Muscle layer of duodenum (tissue), 2 donors: ENCODE measurements around the gene CARD11.

Source experiments
- H3K27ac ChIP-seq: one replicate; pipeline ENCODE4 v1.7.0; 2013; ENCODE audit warnings: mild to moderate bottlenecking, low read length
- H3K27me3 ChIP-seq: one replicate; pipeline ENCODE4 v1.7.0; 2013; ENCODE audit warnings: low read depth, mild to moderate bottlenecking, control low read depth, low read length
- H3K36me3 ChIP-seq, 2 donors: one replicate each; pipeline ENCODE4 v1.7.0; 2013; ENCODE audit warnings: low read length in 2 of 2, control low read depth in 1 of 2, mild to moderate bottlenecking in 1 of 2; ENCODE audit not compliant: insufficient read depth in 2 of 2, control insufficient read depth in 1 of 2
- H3K4me1 ChIP-seq, 2 donors: one replicate each; pipeline ENCODE4 v1.7.0; 2013; ENCODE audit warnings: low read length in 2 of 2, mild to moderate bottlenecking in 2 of 2, control low read depth in 1 of 2, moderate library complexity in 1 of 2; ENCODE audit not compliant: insufficient read depth in 2 of 2, control insufficient read depth in 1 of 2
- H3K4me3 ChIP-seq, 2 donors: one replicate each; pipeline ENCODE4 v1.7.0; 2013; ENCODE audit warnings: low read length in 2 of 2, low read depth in 1 of 2, mild to moderate bottlenecking in 1 of 2
- H3K9me3 ChIP-seq, 2 donors: one replicate each; pipeline ENCODE4 v1.7.0; 2013; ENCODE audit warnings: low read length in 2 of 2, control low read depth in 1 of 2, mild to moderate bottlenecking in 1 of 2; ENCODE audit not compliant: control insufficient read depth in 1 of 2
- donor health status: healthy.

CARD11 gene

DNA sequence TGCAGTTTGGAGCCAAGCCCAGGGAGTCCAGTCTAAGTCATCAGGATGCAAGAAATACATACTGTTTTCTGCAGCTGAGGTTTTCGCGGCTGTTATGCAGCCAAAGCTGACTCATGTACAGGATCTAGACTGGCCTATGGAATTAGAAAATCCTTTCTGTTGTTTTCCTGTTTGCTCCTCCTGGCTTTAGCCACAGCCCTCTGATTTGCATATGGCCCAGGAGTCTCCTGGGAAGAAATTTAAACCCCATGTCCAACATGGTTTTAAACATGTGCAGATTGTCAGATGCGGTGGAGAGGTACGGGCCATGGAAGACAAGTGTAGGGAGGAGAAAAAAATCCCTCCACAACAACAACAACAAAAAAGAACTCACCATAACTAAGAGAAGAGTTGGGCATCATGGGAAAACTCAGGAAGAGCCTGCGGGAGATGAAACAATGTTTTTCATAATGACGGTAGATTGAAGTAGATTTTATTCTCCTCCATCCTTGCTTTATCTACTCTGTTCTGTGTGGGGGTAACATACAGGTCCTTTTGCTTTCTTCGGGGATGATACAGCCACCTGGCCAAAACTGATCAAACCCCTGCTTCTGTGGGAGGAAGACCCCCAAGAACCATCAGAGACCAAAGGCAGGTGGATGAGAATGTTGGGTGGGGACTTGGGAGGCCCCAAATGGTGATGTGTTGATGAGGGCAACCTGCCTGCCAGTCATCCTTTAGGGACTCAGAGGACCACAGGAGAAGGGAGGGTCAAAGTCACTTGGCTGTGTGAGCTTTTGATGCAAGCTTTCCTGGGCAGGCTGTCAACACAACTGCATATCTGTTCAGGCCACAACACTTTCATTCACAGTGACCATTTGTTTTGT lies 169.7 kb downstream of the CARD11 start:
- no peaks in the 10 kb centered on the region for H3K4me1 ChIP-seq
- no peak overlapping the region for H3K4me3 ChIP-seq
- no peaks in the 10 kb centered on the region for H3K27me3 ChIP-seq
- no peaks in the 10 kb centered on the region for H3K9me3 ChIP-seq
- no peak overlapping the region for H3K27ac ChIP-seq
- H3K36me3 ChIP-seq, result no peaks in the 10 kb centered on the region

DNA sequence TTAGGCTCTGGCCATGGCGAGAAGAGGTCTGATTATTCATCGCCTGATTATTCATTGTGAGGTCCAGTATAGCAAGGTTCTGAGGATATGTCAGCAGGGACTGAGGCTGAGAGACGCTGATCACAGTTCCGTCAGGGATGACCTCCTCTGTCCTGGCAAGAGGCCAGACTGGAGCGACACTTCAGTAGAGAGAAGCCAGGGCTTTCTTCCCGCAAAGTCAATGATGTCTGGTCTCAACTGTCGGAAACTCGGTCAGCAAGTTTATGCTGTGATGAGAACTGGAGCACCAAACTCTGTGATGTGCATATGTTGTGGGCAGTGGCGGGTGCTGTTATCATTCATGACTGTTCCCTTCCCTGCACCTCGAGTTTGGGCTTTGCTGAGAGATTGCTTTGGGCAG lies 170.5 kb downstream of the CARD11 start:
- H3K4me3 ChIP-seq, result no peak overlapping the region
- H3K36me3 ChIP-seq, result no peaks in the 10 kb centered on the region
- no peak overlapping the region for H3K27ac ChIP-seq
- no peaks in the 10 kb centered on the region for H3K27me3 ChIP-seq
- no peaks in the 10 kb centered on the region for H3K9me3 ChIP-seq
- no peaks in the 10 kb centered on the region for H3K4me1 ChIP-seq

DNA sequence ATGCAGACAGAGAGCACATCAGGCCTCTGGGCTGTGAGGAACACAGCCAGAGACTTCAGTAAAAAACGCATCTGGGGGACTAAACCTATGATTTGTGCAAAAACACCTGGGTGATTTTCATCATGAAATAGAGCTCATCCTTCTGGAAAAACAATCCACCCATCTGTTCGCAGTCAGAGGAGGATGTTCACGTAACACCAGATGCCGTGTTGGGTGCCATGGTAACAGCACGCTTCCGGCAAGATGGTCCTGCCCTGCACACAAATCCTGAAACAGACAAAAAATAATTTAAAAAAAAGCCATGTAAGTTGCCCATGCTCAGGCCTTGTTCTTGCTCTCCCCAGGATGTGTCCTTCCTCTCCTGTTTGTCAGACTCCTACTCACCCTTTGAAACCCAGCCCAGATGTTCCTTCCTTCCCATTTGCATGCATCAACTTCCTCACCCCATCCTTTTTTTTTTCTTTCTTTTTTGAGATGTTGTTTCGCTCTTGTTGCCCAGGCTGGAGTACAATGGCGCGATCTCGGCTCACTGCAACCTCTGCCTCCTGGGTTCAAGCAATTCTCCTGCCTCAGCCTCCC lies 171.3 kb downstream of the CARD11 start:
- H3K4me3 ChIP-seq, result no peak overlapping the region
- H3K27me3 ChIP-seq, result no peaks in the 10 kb centered on the region
- no peak overlapping the region for H3K27ac ChIP-seq
- no peaks in the 10 kb centered on the region for H3K4me1 ChIP-seq
- H3K9me3 ChIP-seq, result no peaks in the 10 kb centered on the region
- H3K36me3 ChIP-seq, result no peaks in the 10 kb centered on the region

- Histone ChIP-seq H3K9me3 (no peaks in the 10 kb centered on the region), H3K27ac (no peak overlapping the region), H3K4me3 (peak overlapping the region in 1 of 2 donors; percentile 6), H3K36me3 (no peaks in the 10 kb centered on the region), H3K4me1 (no peaks in the 10 kb centered on the region), H3K27me3 (no peaks in the 10 kb centered on the region)
Measured at GRCh38 chr7:2870471-2870931, 173.2 kb downstream of the CARD11 start.

- Histone ChIP-seq H3K9me3 (no peaks in the 10 kb centered on the region), H3K27ac (no peak overlapping the region), H3K36me3 (no peaks in the 10 kb centered on the region), H3K4me1 (no peaks in the 10 kb centered on the region), H3K27me3 (no peaks in the 10 kb centered on the region), H3K4me3 (peak overlapping the region in 1 of 2 donors; percentile 6)
Measured at GRCh38 chr7:2869981-2870380, 173.7 kb downstream of the CARD11 start.

GRCh38 chr7:2866601-2867000 lies 177.1 kb downstream of the CARD11 start:
- H3K9me3 ChIP-seq, result no peaks in the 10 kb centered on the region
- H3K27ac ChIP-seq, result no peak overlapping the region
- no peaks in the 10 kb centered on the region for H3K36me3 ChIP-seq
- no peak overlapping the region for H3K4me3 ChIP-seq
- peaks cover 7 to 12% of the 10 kb centered on the region in 2 donors for H3K4me1 ChIP-seq
- H3K27me3 ChIP-seq, result no peaks in the 10 kb centered on the region

DNA sequence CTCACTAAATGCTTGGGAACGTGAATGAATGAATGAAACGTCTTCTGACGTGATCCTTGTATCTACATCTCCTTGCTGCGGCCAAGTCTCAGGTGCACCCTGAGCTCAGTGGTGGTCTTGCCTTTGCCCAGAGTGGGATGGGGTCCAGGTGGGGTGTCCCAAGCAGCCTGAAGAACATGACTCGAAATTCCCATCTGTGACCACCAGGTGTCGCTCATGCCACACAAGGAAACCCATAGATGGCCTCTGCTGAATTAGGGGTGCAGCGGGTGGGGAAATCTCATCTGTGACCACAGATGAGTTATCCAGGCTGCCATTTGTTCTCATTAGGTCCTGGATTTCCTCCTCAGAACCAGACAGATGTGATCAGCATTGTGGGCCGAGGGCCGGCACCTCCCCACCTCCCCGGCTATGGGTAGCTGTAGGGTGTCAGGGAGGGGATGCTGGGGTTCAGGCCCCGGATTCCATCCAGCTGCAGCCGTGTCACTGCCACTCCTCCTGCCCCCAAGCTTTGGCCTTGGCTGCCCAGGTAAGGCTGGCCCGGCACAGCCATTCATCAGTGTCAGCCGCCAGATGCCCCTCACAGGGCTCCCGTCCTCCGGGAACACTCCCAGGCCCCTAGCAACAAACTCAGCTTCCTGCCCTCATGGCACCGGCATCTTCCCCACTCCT lies 178.5 kb downstream of the CARD11 start:
- Histone ChIP-seq H3K27ac (no peak overlapping the region), H3K36me3 (no peaks in the 10 kb centered on the region), H3K9me3 (no peaks in the 10 kb centered on the region), H3K4me1 (peaks cover 7 to 12% of the 10 kb centered on the region in 2 donors), H3K27me3 (no peaks in the 10 kb centered on the region), H3K4me3 (no peak overlapping the region)

GRCh38 chr7:2864204-2864985 lies 179.3 kb downstream of the CARD11 start:
- Histone ChIP-seq H3K4me3 (peak overlapping the region; percentile 21 to 36), H3K27me3 (no peaks in the 10 kb centered on the region), H3K27ac (peak overlapping the region; percentile 96), H3K9me3 (no peaks in the 10 kb centered on the region), H3K36me3 (no peaks in the 10 kb centered on the region), H3K4me1 (peaks cover 7 to 12% of the 10 kb centered on the region in 2 donors)

DNA sequence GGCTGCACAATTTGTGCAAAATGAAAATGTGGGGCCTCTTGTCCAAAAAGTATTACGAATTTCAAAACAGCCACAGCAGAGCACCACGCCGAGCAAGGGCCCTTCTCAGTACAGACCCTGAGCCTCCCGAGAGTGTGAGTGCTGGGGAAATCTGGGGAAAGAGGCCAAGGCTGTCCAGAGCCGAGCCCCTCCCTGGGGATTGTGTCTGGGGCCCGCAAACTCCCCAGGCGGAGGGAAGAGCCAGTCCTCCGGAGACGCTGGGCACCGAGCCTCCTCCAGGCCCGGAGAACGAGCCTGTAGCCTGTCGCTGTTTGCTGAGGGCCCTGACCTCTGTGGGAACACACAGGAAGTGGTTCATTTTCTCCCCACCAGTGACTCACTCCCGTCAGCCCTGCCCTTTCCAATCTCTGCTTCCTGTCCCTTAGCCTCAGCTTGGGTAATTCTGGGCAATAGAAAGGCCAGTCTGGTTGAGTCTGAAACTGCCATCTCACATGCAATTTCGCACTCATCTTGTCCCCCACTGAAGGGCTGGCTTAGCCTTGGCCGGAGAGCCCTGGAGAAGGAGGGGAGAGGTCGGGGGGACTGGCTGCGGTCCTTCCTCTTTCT lies 180.1 kb downstream of the CARD11 start:
- Histone ChIP-seq H3K36me3 (no peaks in the 10 kb centered on the region), H3K27me3 (no peaks in the 10 kb centered on the region), H3K27ac (peak overlapping the region; percentile 96), H3K9me3 (no peaks in the 10 kb centered on the region), H3K4me3 (peak overlapping the region; percentile 21 to 36), H3K4me1 (peaks cover 7 to 12% of the 10 kb centered on the region in 2 donors)

DNA sequence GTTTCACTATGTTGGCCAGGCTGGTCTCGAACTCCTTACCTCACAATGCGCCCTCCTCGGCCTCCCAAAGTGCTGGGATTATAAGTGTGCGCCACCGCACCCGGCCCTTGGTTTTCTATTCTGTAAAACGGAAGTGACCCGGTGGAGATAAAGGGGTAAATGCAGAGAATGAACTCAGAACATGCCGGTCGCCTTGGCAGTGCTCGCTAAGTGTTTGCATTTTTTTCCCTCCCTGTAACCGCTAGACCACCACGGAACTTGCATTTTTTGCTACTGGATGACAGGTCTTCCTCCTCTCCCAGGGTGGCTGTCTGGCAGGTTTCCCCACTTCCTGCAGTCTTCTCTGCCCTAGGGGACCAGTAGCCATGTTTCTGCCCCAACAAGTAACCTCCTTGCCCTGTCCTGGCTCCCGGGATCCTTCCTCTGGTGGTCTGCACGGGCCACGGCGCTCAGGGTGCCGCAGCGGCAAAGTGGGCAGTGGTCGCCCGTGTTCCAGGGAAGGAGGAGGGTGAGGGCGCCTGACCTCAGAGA lies 180.8 kb downstream of the CARD11 start:
- peak overlapping the region; percentile 96 for H3K27ac ChIP-seq
- H3K36me3 ChIP-seq, result no peaks in the 10 kb centered on the region
- peak overlapping the region in 1 of 2 donors; percentile 10 for H3K4me3 ChIP-seq
- H3K9me3 ChIP-seq, result no peaks in the 10 kb centered on the region
- H3K4me1 ChIP-seq, result peaks cover 7 to 12% of the 10 kb centered on the region in 2 donors
- H3K27me3 ChIP-seq, result no peaks in the 10 kb centered on the region
